Cardiac muscle cell (in vitro differentiated cells and primary cell): ENCODE data around the gene POU4F1. TPM values are rescaled to one million over a fixed set of nuclear protein-coding genes. Genes with fewer than 3 reads are reported as not detected.

Experiments used
- polyA plus RNA-seq: library from polyadenylated mRNA; unstranded; fragments of >200 nt; fragmentation: Nextera tagmentation; extraction: Ambion mirVana; gene quantifications from 2 replicates; pipeline ENCODE4 v1.2.1, GENCODE V29; 2016
- total RNA-seq: library from RNA; depleted of rRNA; stranded (reverse); fragments of >200 nt; gene quantifications from 2 replicates; pipeline ENCODE4 v1.2.3, GENCODE V29; 2016

Gene POU4F1
- total and polyA plus RNA-seq, 2 experiments from 2014 or later, result 0.11 TPM; not detected in 1

Other genes with a start within 250 kb of the POU4F1 start
- 11.2 and 14.1 TPM in 2 replicates for gene OBI1, start 55.6 kb upstream of the POU4F1 start, total RNA-seq
- gene OBI1, start 55.6 kb upstream of the POU4F1 start, polyA plus RNA-seq, result 17.0 and 19.3 TPM in 2 replicates